ENCODE measurements around the gene GOLGA6D. TPM values are rescaled to one million over a fixed set of nuclear protein-coding genes. Genes with fewer than 3 reads are reported as not detected.
"Not testable (repeated sequence)": the region's sequence is repeated elsewhere in the genome, so short reads cannot be mapped to it uniquely, and the experiment has no call there.

The GOLGA6D gene, protein sequence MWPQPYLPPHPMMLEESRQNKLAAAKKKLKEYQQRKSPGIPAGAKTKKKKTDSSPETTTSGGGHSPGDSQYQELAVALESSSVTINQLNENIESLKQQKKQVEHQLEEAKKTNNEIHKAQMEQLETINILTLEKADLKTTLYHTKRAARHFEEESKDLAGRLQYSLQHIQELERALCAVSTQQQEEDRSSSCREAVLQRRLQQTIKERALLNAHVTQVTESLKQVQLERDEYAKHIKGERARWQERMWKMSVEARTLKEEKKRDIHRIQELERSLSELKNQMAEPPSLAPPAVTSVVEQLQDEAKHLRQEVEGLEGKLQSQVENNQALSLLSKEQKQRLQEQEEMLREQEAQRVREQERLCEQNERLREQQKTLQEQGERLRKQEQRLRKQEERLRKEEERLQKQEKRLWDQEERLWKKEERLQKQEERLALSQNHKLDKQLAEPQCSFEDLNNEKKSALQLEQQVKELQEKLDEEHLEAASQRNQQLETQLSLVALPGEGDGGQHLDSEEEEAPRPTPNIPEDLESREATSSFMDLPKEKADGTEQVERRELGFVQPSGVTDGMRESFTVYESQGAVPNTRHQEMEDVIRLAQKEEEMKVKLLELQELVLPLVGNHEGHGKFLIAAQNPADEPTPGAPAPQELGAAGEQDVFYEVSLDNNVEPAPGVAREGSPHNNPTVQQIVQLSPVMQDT
- not detected in 2 replicates for polyA plus RNA-seq (2011; rRNA removed)
- polyA minus RNA-seq (2011; rRNA and poly(A)+ RNA removed) = not detected in 2 replicates

DNA sequence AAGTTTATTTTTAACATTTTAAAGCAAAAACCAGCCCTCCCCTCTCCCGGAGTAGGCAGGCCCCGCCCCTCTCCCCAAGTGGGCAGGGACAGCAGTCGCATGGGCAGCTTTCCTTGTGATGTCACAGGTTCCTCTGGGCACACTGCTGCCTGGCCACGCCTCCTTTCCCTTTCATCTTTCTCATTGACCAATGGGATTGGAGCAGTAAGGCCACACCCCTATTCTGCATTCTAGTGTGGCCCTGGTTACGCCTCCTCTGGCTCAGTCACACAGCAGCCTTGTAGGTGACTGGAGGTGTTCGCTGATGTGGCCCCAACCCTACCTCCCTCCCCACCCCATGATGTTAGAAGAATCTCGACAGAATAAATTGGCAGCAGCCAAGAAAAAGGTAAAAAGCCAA is at the start of gene GOLGA6D:
GOLGA6D (plus strand) TSS at position 264 of the 400 bp plus-strand sequence; CDS start at position 305, 41 bp downstream.
- H3K27me3 ChIP-seq (ENCODE audit: control insufficient read depth, insufficient read depth, low read length); H3K36me3 ChIP-seq (ENCODE audit: control insufficient read depth, insufficient read depth, low read length); H3K4me3 ChIP-seq (ENCODE audit: low read depth, low read length); DNase-seq (ENCODE audit: low read depth); POLR2A ChIA-PET; CTCF ChIA-PET: not testable (repeated sequence)

DNA sequence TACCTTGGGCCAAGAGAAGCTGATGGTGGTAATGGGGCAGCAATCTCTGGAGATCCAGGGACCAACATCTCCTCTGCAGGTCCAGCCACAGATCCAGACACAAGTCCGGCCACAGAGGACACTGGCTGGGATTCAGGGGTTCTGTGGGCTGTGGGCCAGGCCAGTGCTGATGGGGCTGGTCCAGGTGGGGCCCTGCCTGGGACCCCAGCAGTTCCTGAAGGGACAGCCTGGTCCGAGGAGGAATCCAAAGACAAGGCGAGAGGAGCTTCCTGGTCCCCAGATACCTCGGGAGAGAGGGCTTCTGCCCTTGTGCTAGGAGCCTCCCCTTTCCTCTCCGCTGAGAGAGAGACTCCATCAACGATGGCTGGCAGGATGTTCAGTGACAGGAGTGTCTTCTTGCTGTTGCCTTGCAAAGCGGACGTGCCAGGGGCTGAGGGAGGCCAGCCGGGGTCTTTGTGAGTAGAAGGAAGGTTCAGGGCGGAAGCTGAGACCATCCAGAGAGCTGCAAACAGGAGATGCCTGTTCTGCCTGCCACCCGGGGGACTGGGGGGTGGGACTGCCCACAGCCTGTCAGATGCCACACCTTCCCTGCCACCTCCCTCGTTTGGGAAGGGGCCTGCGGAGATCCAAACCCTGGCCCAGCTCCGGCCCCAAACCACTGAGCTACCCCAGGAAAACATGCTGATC is 49.0 kb upstream of the GOLGA6D start:
- POLR2A ChIA-PET = no interaction called here

DNA sequence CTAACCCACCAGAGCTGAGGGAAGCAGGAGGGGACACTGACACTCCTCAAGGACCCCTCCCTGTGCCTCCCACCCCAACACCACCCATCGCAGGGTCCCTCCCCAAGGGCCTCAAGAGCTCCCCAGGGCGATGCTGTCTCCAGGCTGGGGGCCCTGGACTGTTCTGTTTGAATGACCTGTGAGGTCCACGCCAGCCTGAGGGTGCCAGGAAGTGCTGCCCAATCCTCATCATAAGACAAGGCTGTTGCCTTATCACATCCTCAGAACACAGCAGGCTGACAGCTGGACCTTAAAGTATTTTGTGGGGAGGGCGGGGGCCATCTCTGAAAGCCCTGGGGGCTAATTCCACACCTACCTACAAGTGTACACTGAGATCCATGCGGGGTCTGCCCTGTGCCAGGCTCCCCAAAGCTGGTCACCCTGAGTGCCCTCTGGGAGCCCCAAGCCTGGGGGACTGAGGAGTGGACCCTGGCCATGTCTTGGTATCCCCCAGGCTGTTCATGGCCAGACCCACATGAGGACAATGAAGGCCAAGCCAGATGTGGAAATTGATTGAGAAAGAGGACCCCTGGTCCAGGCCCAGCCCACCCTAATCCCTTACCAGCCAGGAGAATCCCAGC is 48.3 kb upstream of the GOLGA6D start:
- TF ChIP-seq, protein P1, sequence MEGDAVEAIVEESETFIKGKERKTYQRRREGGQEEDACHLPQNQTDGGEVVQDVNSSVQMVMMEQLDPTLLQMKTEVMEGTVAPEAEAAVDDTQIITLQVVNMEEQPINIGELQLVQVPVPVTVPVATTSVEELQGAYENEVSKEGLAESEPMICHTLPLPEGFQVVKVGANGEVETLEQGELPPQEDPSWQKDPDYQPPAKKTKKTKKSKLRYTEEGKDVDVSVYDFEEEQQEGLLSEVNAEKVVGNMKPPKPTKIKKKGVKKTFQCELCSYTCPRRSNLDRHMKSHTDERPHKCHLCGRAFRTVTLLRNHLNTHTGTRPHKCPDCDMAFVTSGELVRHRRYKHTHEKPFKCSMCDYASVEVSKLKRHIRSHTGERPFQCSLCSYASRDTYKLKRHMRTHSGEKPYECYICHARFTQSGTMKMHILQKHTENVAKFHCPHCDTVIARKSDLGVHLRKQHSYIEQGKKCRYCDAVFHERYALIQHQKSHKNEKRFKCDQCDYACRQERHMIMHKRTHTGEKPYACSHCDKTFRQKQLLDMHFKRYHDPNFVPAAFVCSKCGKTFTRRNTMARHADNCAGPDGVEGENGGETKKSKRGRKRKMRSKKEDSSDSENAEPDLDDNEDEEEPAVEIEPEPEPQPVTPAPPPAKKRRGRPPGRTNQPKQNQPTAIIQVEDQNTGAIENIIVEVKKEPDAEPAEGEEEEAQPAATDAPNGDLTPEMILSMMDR (IDR thresholded peaks at IDR 0.05; ENCODE audit: insufficient read depth, low read depth, low read length) = no peak
- Histone ChIP-seq H3K4me3 (ENCODE audit: low read depth, low read length) (no peak overlapping the region), H3K27me3 (ENCODE audit: control insufficient read depth, insufficient read depth, low read length) (peaks cover 13% of the 10 kb centered on the region), H3K36me3 (ENCODE audit: control insufficient read depth, insufficient read depth, low read length) (no peaks in the 10 kb centered on the region)
- DNase-seq (ENCODE audit: low read depth) = no peak
- CTCF ChIA-PET = interaction anchor here (0.5 kb wide), 1 partner anchor 364 kb away, joined by 5 read pairs; no protein-coding TSS in a partner anchor
- POLR2A ChIA-PET = no interaction called here

More for the DNA sequence above, 49.0 kb upstream of the GOLGA6D start:
- H3K27me3 ChIP-seq (ENCODE audit: control insufficient read depth, insufficient read depth, low read length) = peaks cover 13% of the 10 kb centered on the region
- DNase-seq (ENCODE audit: low read depth) = no peak
- CTCF ChIA-PET = interaction anchor here (0.5 to 0.7 kb wide), 2 partner anchors 190 to 363 kb away, joined by 3 to 5 read pairs; no protein-coding TSS in a partner anchor
- H3K36me3 ChIP-seq (ENCODE audit: control insufficient read depth, insufficient read depth, low read length) = no peaks in the 10 kb centered on the region
- TF ChIP-seq, protein P1 (IDR thresholded peaks at IDR 0.05; ENCODE audit: insufficient read depth, low read depth, low read length) = no peak
- no peak overlapping the region for H3K4me3 ChIP-seq (ENCODE audit: low read depth, low read length)

DNA sequence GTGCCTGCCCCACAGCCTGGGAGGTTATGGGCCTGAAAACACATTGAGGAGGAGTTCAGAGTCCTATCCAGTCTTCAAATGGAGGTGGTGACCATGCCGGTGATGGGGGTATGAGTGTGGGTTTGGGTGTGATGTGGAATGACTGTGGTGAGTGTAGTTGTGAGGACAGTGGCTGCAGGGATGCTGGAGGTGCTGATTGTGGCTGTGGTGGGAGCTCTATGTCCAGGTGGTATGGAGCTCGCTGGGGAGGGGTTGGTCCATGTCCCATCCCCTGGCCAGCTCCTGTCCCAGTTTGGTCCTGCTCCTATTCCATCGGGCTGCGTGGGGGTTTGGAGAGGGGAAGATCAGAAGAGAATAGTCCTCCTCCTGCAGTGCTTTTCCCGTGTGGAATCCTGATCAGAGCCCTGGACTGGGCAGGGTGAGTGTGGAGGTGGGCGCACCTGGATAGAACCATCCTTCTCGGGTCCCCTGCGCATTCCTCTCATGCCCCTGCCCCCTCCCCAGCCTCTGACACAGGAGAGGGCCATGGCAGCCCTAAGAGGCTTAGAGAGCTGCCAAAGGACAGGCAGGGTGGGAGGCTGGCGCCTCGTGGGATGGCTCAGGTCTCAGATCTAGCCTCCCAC is 47.5 kb upstream of the GOLGA6D start:
- TF ChIP-seq, protein P1 (IDR thresholded peaks at IDR 0.05; ENCODE audit: insufficient read depth, low read depth, low read length) = no peak
- H3K27me3 ChIP-seq (ENCODE audit: control insufficient read depth, insufficient read depth, low read length) = peaks cover 13% of the 10 kb centered on the region
- POLR2A ChIA-PET = no interaction called here
- CTCF ChIA-PET = no interaction called here
- H3K36me3 ChIP-seq (ENCODE audit: control insufficient read depth, insufficient read depth, low read length) = no peaks in the 10 kb centered on the region
- DNase-seq (ENCODE audit: low read depth) = no peak
- no peak overlapping the region for H3K4me3 ChIP-seq (ENCODE audit: low read depth, low read length)

Measured in BJ (cell line).